ENCODE measurements around the gene OSBPL2.

GRCh38 chr20:62344092-62344491, 105.8 kb downstream of the OSBPL2 start:
- TF ChIP-seq POLR2AphosphoS5 (IDR thresholded peaks at IDR 0.05; ENCODE audit: insufficient read depth in 1 of 2, low read depth in 1 of 2): no peak
- no peak for TF ChIP-seq CTCF (IDR thresholded peaks at IDR 0.05)
- TF ChIP-seq POLR2A (IDR thresholded peaks at IDR 0.05): no peak

All from vagina (tissue), 2 donors.